NCI-H2227 (cell line): ENCODE results near the gene ASPG.

Source experiments
- DNase-seq: peaks from one replicate; lab custom pipeline; 2025; ENCODE audit not compliant: unreplicated experiment; lab: John Stamatoyannopoulos, UW

ASPG gene

GRCh38 chr14:104135121-104135903, 49.8 kb downstream of the ASPG start:
- DNase-seq: peak; percentile 56

- DNase-seq: peak; percentile 54
Observed at GRCh38 chr14:104135904-104136471, 50.5 kb downstream of the ASPG start.

- DNase-seq: no peak
Observed at GRCh38 chr14:104136472-104137296, 51.2 kb downstream of the ASPG start.

- DNase-seq: peak; percentile 75
Observed at GRCh38 chr14:104137297-104138097, 52.0 kb downstream of the ASPG start.

GRCh38 chr14:104138098-104138717, 52.7 kb downstream of the ASPG start, which contains the start of gene KIF26A:
TSS of gene KIF26A (plus strand) at chr14:104138587. CDS start at chr14:104138723, 136 bp downstream.
- DNase-seq: peak; percentile 79

- no peak for DNase-seq
Observed at GRCh38 chr14:104138718-104139459, 53.4 kb downstream of the ASPG start.

- no peak for DNase-seq
Observed at GRCh38 chr14:104139460-104140212, 54.1 kb downstream of the ASPG start.

DNA sequence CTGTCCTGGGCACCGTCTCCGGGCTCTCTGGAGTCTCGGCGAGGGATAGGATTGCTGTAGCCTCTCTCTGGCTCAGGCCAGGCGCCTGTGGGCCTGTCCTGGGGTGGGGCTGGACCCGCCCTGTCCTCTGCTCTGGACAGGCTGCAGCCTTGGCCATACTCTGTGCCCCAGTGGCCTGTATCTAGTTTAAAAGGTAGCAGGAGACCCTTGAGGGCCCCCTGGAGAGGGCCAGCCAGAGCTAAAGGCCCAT, 54.6 kb downstream of the ASPG start:
- no peak for DNase-seq

GRCh38 chr14:104140463-104141331, 55.2 kb downstream of the ASPG start:
- DNase-seq: no peak

DNA sequence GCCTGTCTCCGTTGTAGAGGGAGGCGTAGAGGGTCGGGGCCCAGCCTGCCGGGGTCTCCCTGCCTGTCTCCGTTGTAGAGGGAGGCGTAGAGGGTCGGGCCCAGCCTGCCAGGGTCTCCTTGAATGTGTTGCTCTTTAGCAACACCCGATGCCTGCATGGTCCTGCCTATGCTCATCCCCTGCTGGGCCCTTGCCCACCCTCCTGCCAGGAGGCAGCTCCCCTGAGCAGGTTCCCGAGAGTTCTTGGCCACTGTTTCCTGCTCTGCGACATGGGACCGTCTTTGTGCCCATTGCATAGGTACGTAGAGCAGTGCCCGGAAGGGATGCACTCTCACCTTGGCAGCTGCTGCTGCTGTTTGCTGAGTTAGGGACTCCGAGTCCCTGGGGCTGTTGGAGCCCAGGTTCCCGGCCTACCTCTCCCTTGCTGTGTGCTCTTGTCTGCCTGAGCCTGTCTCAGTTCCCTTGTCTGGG, 56.2 kb downstream of the ASPG start:
- no peak for DNase-seq

- no peak for DNase-seq
Observed at GRCh38 chr14:104142136-104142945, 56.8 kb downstream of the ASPG start.

GRCh38 chr14:104142946-104143470, 57.5 kb downstream of the ASPG start:
- DNase-seq: no peak

GRCh38 chr14:104143521-104144452, 58.3 kb downstream of the ASPG start:
- no peak for DNase-seq

GRCh38 chr14:104144453-104144790, 58.9 kb downstream of the ASPG start:
- DNase-seq: no peak

DNA sequence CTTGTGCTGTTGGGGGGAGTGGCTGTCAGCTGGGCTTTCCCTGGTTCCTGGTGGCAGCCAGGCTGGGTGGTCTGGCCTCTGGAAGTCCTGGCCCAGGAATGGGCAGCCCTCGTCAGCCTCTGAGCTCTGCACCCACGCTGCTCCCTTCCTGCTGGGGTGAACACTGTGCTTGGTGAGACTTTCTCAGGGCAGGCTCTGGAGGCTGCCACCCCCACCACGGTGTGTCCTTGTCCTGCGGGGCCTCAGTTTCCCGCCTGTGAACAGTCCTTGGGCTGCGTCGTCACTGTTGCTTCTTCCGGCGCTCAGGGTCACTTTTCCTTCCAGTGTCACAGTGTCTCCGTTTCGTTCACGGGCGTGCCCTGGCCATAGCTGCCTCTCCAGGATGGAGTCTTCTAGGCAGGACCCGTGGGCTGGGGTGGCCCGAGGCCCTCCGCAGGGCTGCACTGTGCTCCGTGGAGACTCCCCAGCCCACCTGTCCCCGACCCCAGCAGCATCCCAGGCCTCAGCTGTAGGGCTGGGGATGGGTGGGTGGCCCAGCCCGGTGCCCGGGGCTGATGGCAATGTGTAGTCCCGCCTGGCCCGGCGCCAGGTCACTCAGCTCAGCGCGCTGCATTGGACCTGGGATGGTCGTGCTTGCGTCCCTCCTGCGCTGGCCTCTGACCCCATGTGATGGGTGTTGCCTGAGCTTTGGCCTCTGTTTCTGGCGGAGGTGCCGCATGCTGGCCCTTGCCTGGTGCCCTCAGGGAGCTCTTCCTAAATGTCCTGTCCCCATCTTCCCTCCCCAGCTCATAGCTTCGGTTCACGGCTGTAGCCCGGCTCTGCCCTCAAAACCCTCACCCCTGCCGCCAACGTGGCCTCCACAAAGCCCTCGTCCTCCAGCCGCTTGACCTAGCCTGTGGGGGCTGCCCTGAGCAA, 59.7 kb downstream of the ASPG start:
- DNase-seq: no peak
